ENCODE data around the gene MMADHC. TPM values are rescaled to one million over a fixed set of nuclear protein-coding genes. Genes with fewer than 3 reads are reported as not detected.

The MMADHC gene
- total RNA-seq, 1 experiment from 2014 or later, result 135 TPM

GRCh38 chr2:149596471-149596870 lies 8.9 kb upstream of the MMADHC start:
- Histone ChIP-seq H3F3A (ENCODE audit: insufficient read depth, low read depth) (no peaks in the 10 kb centered on the region; the same call in 1 of the 2 replicates), H3K27me3 (ENCODE audit: insufficient read depth, low read depth) (no peaks in the 10 kb centered on the region), H3K36me3 (ENCODE audit: low read depth) (no peaks in the 10 kb centered on the region), H3K4me3 (no peak overlapping the region), H4K20me1 (ENCODE audit: insufficient read depth) (no peaks in the 10 kb centered on the region), H3K9me3 (ENCODE audit: insufficient read depth, low read depth) (no peaks in the 10 kb centered on the region), H3K4me2 (no peak overlapping the region), H3K27ac (no peak overlapping the region), H2AFZ (no peak overlapping the region), H3K9me2 (ENCODE audit: insufficient read depth) (no peaks in the 10 kb centered on the region), H3K79me2 (ENCODE audit: low read depth) (no peaks in the 10 kb centered on the region), H3K4me1 (replicated peaks; ENCODE audit: insufficient read depth) (peaks cover 6% of the 10 kb centered on the region; the same call in 1 of the 2 replicates)
- POLR2A ChIA-PET (ENCODE audit: unreplicated experiment), result no interaction called here
- no peak for TF ChIP-seq EZH2 (IDR thresholded peaks at IDR 0.05; ENCODE audit: low read depth)
- TF ChIP-seq, protein P1, sequence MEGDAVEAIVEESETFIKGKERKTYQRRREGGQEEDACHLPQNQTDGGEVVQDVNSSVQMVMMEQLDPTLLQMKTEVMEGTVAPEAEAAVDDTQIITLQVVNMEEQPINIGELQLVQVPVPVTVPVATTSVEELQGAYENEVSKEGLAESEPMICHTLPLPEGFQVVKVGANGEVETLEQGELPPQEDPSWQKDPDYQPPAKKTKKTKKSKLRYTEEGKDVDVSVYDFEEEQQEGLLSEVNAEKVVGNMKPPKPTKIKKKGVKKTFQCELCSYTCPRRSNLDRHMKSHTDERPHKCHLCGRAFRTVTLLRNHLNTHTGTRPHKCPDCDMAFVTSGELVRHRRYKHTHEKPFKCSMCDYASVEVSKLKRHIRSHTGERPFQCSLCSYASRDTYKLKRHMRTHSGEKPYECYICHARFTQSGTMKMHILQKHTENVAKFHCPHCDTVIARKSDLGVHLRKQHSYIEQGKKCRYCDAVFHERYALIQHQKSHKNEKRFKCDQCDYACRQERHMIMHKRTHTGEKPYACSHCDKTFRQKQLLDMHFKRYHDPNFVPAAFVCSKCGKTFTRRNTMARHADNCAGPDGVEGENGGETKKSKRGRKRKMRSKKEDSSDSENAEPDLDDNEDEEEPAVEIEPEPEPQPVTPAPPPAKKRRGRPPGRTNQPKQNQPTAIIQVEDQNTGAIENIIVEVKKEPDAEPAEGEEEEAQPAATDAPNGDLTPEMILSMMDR (conservative IDR thresholded peaks at IDR 0.05), result no peak
- CTCF ChIA-PET, result interaction anchor here (0.6 to 1.3 kb wide), 2 partner anchors 1375 to 1895 kb away, joined by 3 read pairs; no protein-coding TSS in a partner anchor
- intact Hi-C loops (cut with micrococcal nuclease; ENCODE audit: unreplicated experiment), result loop anchor here (2.0 to 5.0 kb wide), 5 partner anchors 118 to 1566 kb away; no protein-coding TSS in a partner anchor
- no TSS peak for BruUV-seq (replicated peaks)
- DNase-seq, result no peak

DNA sequence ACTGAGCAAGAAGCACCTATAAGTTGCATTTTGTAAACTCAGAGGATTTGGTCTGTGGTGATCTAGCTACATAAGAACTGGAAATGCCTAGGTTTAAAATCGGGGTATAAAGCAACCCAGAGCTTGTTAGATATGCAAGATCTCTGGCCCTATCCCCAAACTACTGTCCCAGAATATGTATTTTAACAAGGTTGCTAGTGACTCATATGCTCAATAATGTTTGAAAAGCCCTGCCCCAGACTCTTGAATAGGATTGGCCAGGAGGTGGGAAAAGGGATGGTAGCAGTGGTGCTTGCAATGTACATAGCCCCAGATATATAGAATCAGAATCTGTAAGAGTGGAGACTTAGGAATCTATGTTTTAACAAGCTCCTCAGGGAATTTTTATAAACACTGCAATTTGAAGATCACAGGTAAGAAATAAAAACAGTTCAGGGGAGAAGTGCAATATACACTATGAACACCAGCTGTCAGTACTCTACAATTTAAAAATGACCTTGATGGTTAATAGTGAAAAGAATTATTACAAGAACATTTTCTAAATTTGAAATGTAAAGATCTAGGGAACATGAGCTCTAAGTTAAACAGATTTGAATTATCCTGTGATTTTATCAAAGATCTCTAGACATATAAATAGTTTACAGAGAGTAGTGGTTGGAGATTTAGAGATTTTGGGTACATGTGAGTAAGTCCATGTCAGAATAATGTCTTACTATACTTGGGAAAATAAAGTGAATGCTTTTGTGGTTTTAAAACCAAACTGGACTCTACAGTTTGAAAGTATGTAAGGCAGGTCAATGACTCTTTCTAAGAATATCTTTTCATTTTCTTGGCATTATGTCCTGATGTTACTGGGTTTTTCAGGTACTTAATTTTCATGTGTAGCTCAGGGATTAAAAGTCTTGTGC lies 7.7 kb upstream of the MMADHC start:
- Histone ChIP-seq H3K4me3 (no peak overlapping the region), H3K79me2 (ENCODE audit: low read depth) (no peaks in the 10 kb centered on the region), H3K27me3 (ENCODE audit: insufficient read depth, low read depth) (no peaks in the 10 kb centered on the region), H3K4me2 (0 out of 2 replicates have a peak overlapping the region, but pooled peaks have one; percentile 19), H3K4me1 (replicated peaks; ENCODE audit: insufficient read depth) (peaks cover 6% of the 10 kb centered on the region; the same call in 1 of the 2 replicates), H3K27ac (no peak overlapping the region), H3F3A (ENCODE audit: insufficient read depth, low read depth) (no peaks in the 10 kb centered on the region; the same call in 1 of the 2 replicates), H4K20me1 (ENCODE audit: insufficient read depth) (no peaks in the 10 kb centered on the region), H2AFZ (no peak overlapping the region), H3K36me3 (ENCODE audit: low read depth) (no peaks in the 10 kb centered on the region), H3K9me2 (ENCODE audit: insufficient read depth) (no peaks in the 10 kb centered on the region), H3K9me3 (ENCODE audit: insufficient read depth, low read depth) (no peaks in the 10 kb centered on the region)
- TF ChIP-seq, protein P1 (conservative IDR thresholded peaks at IDR 0.05), result peak; percentile 61
- TF ChIP-seq EZH2 (IDR thresholded peaks at IDR 0.05; ENCODE audit: low read depth), result no peak
- CTCF ChIA-PET, result interaction anchor here (0.6 to 1.3 kb wide), 4 partner anchors 114 to 1643 kb away, joined by 3 to 9 read pairs (median 4); no protein-coding TSS in a partner anchor
- peak; percentile 7 to 52 for DNase-seq
- POLR2A ChIA-PET (ENCODE audit: unreplicated experiment), result no interaction called here
- intact Hi-C loops (cut with micrococcal nuclease; ENCODE audit: unreplicated experiment), result loop anchor here (5.0 kb wide), 2 partner anchors 932 to 1567 kb away; no protein-coding TSS in a partner anchor
- no TSS peak for BruUV-seq (replicated peaks)

GRCh38 chr2:149594411-149594810 lies 6.8 kb upstream of the MMADHC start:
- ChIA-PET POLR2A (ENCODE audit: unreplicated experiment) (no interaction called here), CTCF (interaction anchor here (0.7 to 1.0 kb wide), 2 partner anchors 54 to 891 kb away, joined by 4 to 25 read pairs; no protein-coding TSS in a partner anchor)
- H3K4me2 ChIP-seq, result no peak overlapping the region
- H3K4me1 ChIP-seq (replicated peaks; ENCODE audit: insufficient read depth), result peaks cover 6% of the 10 kb centered on the region; the same call in 1 of the 2 replicates
- no peaks in the 10 kb centered on the region for H3K79me2 ChIP-seq (ENCODE audit: low read depth)
- no peaks in the 10 kb centered on the region for H4K20me1 ChIP-seq (ENCODE audit: insufficient read depth)
- no peaks in the 10 kb centered on the region for H3K9me2 ChIP-seq (ENCODE audit: insufficient read depth)
- no peak overlapping the region for H3K4me3 ChIP-seq
- no peaks in the 10 kb centered on the region for H3K9me3 ChIP-seq (ENCODE audit: insufficient read depth, low read depth)
- no peak for DNase-seq
- no peak for TF ChIP-seq EZH2 (IDR thresholded peaks at IDR 0.05; ENCODE audit: low read depth)
- TF ChIP-seq, protein P1 (conservative IDR thresholded peaks at IDR 0.05), result no peak
- H2AFZ ChIP-seq, result no peak overlapping the region
- no peak overlapping the region for H3K27ac ChIP-seq
- H3F3A ChIP-seq (ENCODE audit: insufficient read depth, low read depth), result no peaks in the 10 kb centered on the region; the same call in 1 of the 2 replicates
- H3K27me3 ChIP-seq (ENCODE audit: insufficient read depth, low read depth), result no peaks in the 10 kb centered on the region
- intact Hi-C loops (cut with micrococcal nuclease; ENCODE audit: unreplicated experiment), result no loop called here
- no TSS peak for BruUV-seq (replicated peaks)
- H3K36me3 ChIP-seq (ENCODE audit: low read depth), result no peaks in the 10 kb centered on the region

All from PC-9 (cell line).